MM.1S (cell line): ENCODE measurements around the gene OR2T4.
A peak's percentile ranks its signal among the peaks of the same experiment; 100 is the strongest.

ENCODE experiments used
- DNase-seq: peaks from one replicate; pipeline ENCODE4 v3.0.0-alpha.2; 2015
- H2AFZ ChIP-seq: fragments of 300-600 bp; sonication (generic); 2 replicates; pipeline ENCODE4 v1.6.0; 2016; ENCODE audit warnings: antibody characterized with exemption, low read length
- H3F3A ChIP-seq: fragments of 300-600 bp; sonication (generic); 2 replicates; pipeline ENCODE4 v1.6.1; 2016; ENCODE audit warnings: mild to moderate bottlenecking, antibody characterized with exemption, low read length, moderate library complexity, mixed read lengths; ENCODE audit not compliant: insufficient read depth
- H3K27ac ChIP-seq: fragments of 300-600 bp; sonication (generic); 2 replicates; pipeline ENCODE4 v1.5.1; 2016; ENCODE audit warnings: mild to moderate bottlenecking, low read length
- H3K27me3 ChIP-seq: fragments of 300-600 bp; sonication (generic); replicated peaks from 2 replicates; pipeline ENCODE4 v1.6.0; 2016; ENCODE audit warnings: low read length; ENCODE audit not compliant: insufficient read depth
- H3K36me3 ChIP-seq: fragments of 300-600 bp; sonication (generic); replicated peaks from 2 replicates; pipeline ENCODE4 v1.6.1; 2016; ENCODE audit warnings: mild to moderate bottlenecking, low read length, mixed read lengths; ENCODE audit not compliant: insufficient read depth
- H3K4me1 ChIP-seq: fragments of 300-600 bp; sonication (generic); 2 replicates; pipeline ENCODE4 v1.6.1; 2016; ENCODE audit warnings: low read length, mixed read lengths
- H3K4me2 ChIP-seq: fragments of 300-600 bp; sonication (generic); 2 replicates; pipeline ENCODE4 v1.6.0; 2016; ENCODE audit warnings: low read depth, low read length
- H3K4me3 ChIP-seq: fragments of 300-600 bp; sonication (generic); 2 replicates; pipeline ENCODE4 v1.5.1; 2016; ENCODE audit warnings: low read length, mixed read lengths
- H3K79me2 ChIP-seq: fragments of 300-600 bp; sonication (generic); 2 replicates; pipeline ENCODE4 v1.6.1; 2016; ENCODE audit warnings: mixed run types, low read length, mixed read lengths
- H3K9ac ChIP-seq: fragments of 300-600 bp; sonication (generic); 2 replicates; pipeline ENCODE4 v1.6.1; 2016; ENCODE audit warnings: low read length, mixed read lengths
- H3K9me2 ChIP-seq: fragments of 300-600 bp; sonication (generic); replicated peaks from 2 replicates; pipeline ENCODE4 v1.6.1; 2016; ENCODE audit warnings: mild to moderate bottlenecking, low read length, mixed read lengths; ENCODE audit not compliant: insufficient read depth
- H3K9me3 ChIP-seq: fragments of 300-600 bp; sonication (generic); replicated peaks from 2 replicates; pipeline ENCODE4 v1.6.1; 2016; ENCODE audit warnings: mild to moderate bottlenecking, low read length, mixed read lengths; ENCODE audit not compliant: insufficient read depth
- H4K20me1 ChIP-seq: fragments of 300-600 bp; sonication (generic); 2 replicates; pipeline ENCODE4 v1.6.1; 2016; ENCODE audit warnings: mild to moderate bottlenecking, low read length, moderate library complexity, mixed read lengths; ENCODE audit not compliant: insufficient read depth
- EZH2 ChIP-seq: fragments of 300-600 bp; sonication (generic); optimal IDR thresholded peaks from 2 replicates; pipeline ENCODE3; 2017; ENCODE audit warnings: low read depth, mild to moderate bottlenecking, antibody characterized with exemption, low read length, mixed read lengths
- EZH2phosphoT487 ChIP-seq: fragments of 300-600 bp; sonication (generic); IDR thresholded peaks from 2 replicates; pipeline ENCODE4 v1.6.1; 2018; ENCODE audit warnings: antibody characterized with exemption, low read length
- TF ChIP-seq, protein P1 (sequence below): fragments of 300-600 bp; sonication (generic); IDR thresholded peaks from 2 replicates; pipeline ENCODE4 v1.5.1; 2016; ENCODE audit warnings: antibody characterized with exemption, low read length, mixed read lengths

The OR2T4 gene

DNA sequence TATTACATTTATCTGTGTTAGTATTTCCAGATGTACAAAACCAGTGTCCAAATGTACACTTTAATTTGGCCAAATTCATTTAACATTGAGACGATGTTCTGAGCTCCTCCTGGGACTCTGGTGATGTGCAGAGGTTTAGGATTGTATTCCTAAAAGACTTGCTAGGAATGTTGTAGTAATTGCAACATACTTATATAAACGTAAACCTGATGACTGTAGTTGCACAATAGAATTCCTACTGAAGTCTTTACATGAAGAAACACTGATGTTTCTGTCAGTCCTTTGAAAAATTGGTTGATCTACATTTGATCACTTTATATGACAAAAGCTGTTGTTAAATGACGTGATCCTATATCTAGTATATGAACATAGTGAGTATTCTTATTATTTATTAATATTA is 18.0 kb upstream of the OR2T4 start:
- H3K27me3 ChIP-seq: no peaks in the 10 kb centered on the region
- no peak overlapping the region for H3K4me2 ChIP-seq
- H3K9me3 ChIP-seq: no peaks in the 10 kb centered on the region
- H3F3A ChIP-seq: no peaks in the 10 kb centered on the region
- H3K4me1 ChIP-seq: no peaks in the 10 kb centered on the region
- no peak for DNase-seq
- H2AFZ ChIP-seq: no peak overlapping the region
- no peaks in the 10 kb centered on the region for H3K36me3 ChIP-seq
- no peaks in the 10 kb centered on the region for H4K20me1 ChIP-seq
- H3K79me2 ChIP-seq: no peaks in the 10 kb centered on the region
- no peak overlapping the region for H3K27ac ChIP-seq
- H3K4me3 ChIP-seq: no peak overlapping the region
- H3K9me2 ChIP-seq: no peaks in the 10 kb centered on the region
- TF ChIP-seq EZH2phosphoT487: no peak
- TF ChIP-seq, protein P1, sequence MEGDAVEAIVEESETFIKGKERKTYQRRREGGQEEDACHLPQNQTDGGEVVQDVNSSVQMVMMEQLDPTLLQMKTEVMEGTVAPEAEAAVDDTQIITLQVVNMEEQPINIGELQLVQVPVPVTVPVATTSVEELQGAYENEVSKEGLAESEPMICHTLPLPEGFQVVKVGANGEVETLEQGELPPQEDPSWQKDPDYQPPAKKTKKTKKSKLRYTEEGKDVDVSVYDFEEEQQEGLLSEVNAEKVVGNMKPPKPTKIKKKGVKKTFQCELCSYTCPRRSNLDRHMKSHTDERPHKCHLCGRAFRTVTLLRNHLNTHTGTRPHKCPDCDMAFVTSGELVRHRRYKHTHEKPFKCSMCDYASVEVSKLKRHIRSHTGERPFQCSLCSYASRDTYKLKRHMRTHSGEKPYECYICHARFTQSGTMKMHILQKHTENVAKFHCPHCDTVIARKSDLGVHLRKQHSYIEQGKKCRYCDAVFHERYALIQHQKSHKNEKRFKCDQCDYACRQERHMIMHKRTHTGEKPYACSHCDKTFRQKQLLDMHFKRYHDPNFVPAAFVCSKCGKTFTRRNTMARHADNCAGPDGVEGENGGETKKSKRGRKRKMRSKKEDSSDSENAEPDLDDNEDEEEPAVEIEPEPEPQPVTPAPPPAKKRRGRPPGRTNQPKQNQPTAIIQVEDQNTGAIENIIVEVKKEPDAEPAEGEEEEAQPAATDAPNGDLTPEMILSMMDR: no peak
- no peak for TF ChIP-seq EZH2
- no peak overlapping the region for H3K9ac ChIP-seq

DNA sequence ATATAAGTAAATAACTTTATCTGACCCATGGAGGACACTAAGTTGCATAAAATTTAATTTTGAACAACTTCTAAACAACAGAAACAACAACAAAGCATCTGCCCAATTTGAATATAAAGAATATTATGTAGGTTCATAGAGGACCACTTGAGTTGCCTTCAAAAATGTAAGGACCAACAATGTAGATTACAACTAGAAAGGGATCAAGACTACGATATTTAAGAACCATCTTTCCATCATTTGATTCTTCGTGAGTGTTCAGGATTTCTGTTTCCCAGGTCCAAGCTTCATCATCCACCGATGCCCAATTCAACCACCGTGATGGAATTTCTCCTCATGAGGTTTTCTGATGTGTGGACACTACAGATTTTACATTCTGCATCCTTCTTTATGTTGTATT is 13.0 kb upstream of the OR2T4 start, which contains the start of gene OR14C36:
TSS of gene OR14C36 (plus strand) at position 301 of the 400 bp plus-strand sequence. CDS start at position 301, 0 bp downstream.
- no peaks in the 10 kb centered on the region for H3K79me2 ChIP-seq
- H3K4me2 ChIP-seq: no peak within 1 kb of the TSS
- DNase-seq: no peak
- H2AFZ ChIP-seq: 0 out of 2 replicates have a peak within 1 kb of the TSS, but pooled peaks have one; percentile 14
- no peak within 1 kb of the TSS for H3K4me3 ChIP-seq
- H3K9ac ChIP-seq: no peak within 1 kb of the TSS
- no peaks in the 10 kb centered on the region for H3K9me2 ChIP-seq
- H4K20me1 ChIP-seq: no peaks in the 10 kb centered on the region
- H3K9me3 ChIP-seq: no peaks in the 10 kb centered on the region
- H3F3A ChIP-seq: no peaks in the 10 kb centered on the region
- no peaks in the 10 kb centered on the region for H3K4me1 ChIP-seq
- no peak for TF ChIP-seq EZH2phosphoT487
- TF ChIP-seq, protein P1: no peak
- no peak for TF ChIP-seq EZH2
- H3K27ac ChIP-seq: no peak within 1 kb of the TSS
- H3K36me3 ChIP-seq: no peaks in the 10 kb centered on the region
- H3K27me3 ChIP-seq: no peaks in the 10 kb centered on the region

DNA sequence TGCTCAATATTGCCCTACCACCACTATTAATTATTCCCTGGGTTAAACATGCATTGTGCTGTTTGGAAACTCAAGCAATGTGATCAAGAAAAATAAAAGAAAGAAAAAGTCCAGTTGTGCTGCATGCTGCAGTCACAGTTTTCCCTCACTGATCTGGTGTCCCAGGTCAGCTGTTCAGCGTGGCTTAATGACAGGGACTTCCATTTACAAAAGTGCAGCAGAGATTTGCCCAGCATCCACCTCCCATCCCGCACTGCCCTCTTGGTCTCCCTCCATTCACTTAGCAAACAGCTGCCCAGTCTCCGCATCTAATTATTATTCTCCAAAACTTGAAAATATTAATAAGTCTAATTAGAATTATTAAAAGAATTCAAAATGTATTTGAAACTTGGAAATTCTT is 2.0 kb upstream of the OR2T4 start:
- H3K4me3 ChIP-seq: no peak overlapping the region
- no peak for DNase-seq
- no peak overlapping the region for H3K4me2 ChIP-seq
- H3K4me1 ChIP-seq: no peaks in the 10 kb centered on the region
- H3K9me3 ChIP-seq: no peaks in the 10 kb centered on the region
- no peak overlapping the region for H2AFZ ChIP-seq
- no peak overlapping the region for H3K27ac ChIP-seq
- H3F3A ChIP-seq: no peaks in the 10 kb centered on the region
- TF ChIP-seq EZH2 (no peak), EZH2phosphoT487 (no peak)
- TF ChIP-seq, protein P1: no peak
- H3K27me3 ChIP-seq: no peaks in the 10 kb centered on the region
- no peak overlapping the region for H3K9ac ChIP-seq
- H3K79me2 ChIP-seq: no peaks in the 10 kb centered on the region
- no peaks in the 10 kb centered on the region for H4K20me1 ChIP-seq
- no peaks in the 10 kb centered on the region for H3K9me2 ChIP-seq
- no peaks in the 10 kb centered on the region for H3K36me3 ChIP-seq
